Activated naive CD8-positive, alpha-beta T cell treated with anti-CD3 and anti-CD28 coated beads for 36 hours (primary cell): ENCODE results near the gene TGFBR1. TPM values are rescaled to one million over a fixed set of nuclear protein-coding genes. Genes with fewer than 3 reads are reported as not detected.

ENCODE experiments used
- DNase-seq: peaks from one replicate; pipeline ENCODE4 v3.0.0; 2021
- H3K27ac Mint-ChIP-seq: one replicate; pipeline ENCODE4 v1.8.0; 2022; ENCODE audit warnings: mild to moderate bottlenecking, moderate library complexity, mixed read lengths
- H3K27me3 Mint-ChIP-seq: one replicate; pipeline ENCODE4 v1.8.0; 2022; ENCODE audit warnings: mild to moderate bottlenecking, mixed read lengths
- H3K36me3 Mint-ChIP-seq: one replicate; pipeline ENCODE4 v1.8.0; 2021; ENCODE audit warnings: mild to moderate bottlenecking, mixed read lengths
- H3K4me1 Mint-ChIP-seq: one replicate; pipeline ENCODE4 v1.8.0; 2021; ENCODE audit warnings: mixed read lengths
- H3K4me3 Mint-ChIP-seq: one replicate; pipeline ENCODE4 v1.8.0; 2022; ENCODE audit warnings: mild to moderate bottlenecking, moderate library complexity, mixed read lengths
- H3K9me3 Mint-ChIP-seq: one replicate; pipeline ENCODE4 v1.8.0; 2022; ENCODE audit warnings: mixed read lengths
- total RNA-seq, 2 experiments: library from RNA; stranded (reverse); gene quantifications; one replicate each; pipeline ENCODE4 v1.2.3, GENCODE V29; 2021

Gene TGFBR1
- total RNA-seq, 2 experiments from 2014 or later: 30.4 to 32.1 TPM

DNA sequence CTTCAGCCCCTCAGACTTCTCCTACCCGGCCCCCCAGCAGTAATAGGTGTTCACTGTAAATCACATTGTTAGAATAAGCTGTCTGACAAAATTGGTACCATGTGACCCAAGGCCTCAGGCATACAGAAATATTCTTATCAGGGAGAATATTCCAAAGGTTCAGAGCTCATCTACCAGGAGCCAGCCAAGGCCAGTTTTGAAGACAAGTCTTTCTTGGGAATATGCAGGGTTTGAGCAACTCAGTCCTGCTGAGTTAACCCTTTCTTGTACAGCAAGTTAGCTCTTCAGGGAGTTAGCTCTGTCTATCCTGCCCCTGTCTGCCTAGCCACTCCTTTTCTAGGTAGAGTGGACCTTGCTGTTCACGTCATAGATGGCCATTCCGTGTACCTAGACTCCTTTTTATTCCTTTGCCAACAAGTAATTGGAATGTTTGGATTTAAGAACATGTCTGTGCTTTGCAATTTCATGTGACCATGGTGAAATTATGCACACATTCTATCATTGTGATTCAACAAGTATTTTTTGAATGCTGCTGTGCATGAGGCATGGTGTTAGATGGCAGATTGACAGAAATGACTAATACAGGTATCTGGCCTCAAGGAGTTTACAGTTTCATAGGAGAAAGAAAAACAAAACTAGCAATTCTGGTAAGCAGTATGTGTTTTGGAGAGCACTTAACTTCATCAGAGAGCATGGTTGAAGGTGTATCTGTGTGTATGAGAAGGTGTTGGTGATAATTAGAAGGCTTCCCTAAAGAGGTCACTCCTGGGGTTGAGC is 22.6 kb downstream of the TGFBR1 start:
- no peak for DNase-seq
- Mint-ChIP-seq H3K4me3 (no peak overlapping the region), H3K4me1 (peaks cover 79% of the 10 kb centered on the region), H3K9me3 (peaks cover 16% of the 10 kb centered on the region), H3K36me3 (peaks cover 53% of the 10 kb centered on the region), H3K27ac (peak overlapping the region; percentile 68), H3K27me3 (no peaks in the 10 kb centered on the region)

DNA sequence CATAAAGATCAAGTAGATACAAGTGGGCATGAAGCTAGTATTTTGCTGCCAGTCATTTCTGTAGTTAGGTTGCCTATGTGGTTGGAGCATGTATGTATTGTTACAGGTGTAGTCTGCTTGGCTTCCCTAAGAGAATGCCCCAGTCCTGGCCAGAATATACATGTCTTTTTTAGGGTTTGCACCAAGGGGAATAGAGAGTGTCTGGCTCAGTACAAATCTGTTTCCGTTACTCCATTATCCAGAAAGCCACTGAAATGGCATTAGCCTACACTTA is 23.2 kb downstream of the TGFBR1 start:
- Mint-ChIP-seq H3K9me3 (peaks cover 16% of the 10 kb centered on the region), H3K4me1 (peaks cover 75% of the 10 kb centered on the region), H3K4me3 (no peak overlapping the region), H3K27ac (peak overlapping the region; percentile 68), H3K27me3 (no peaks in the 10 kb centered on the region), H3K36me3 (peaks cover 53% of the 10 kb centered on the region)
- DNase-seq: no peak

DNA sequence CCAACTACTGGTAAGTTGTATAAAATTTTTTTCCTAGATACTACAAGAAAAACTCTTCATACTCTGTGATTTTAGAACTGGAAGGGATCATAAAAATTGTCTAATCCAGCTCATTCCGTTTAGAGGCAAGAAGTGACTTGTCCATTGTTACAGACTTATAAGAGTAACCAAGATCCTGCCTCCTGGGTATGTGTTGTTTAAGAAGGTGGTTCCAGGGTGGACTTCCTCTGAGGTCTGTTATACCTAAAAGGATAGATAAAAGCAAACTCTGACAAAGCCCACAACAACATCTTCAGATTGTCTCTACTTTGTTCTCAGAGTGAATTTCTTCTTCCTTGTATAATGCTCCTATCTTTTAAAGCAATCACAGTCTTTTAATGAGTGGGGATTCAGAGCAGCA is 24.2 kb downstream of the TGFBR1 start:
- Mint-ChIP-seq H3K36me3 (peaks cover 56% of the 10 kb centered on the region), H3K9me3 (peaks cover 16% of the 10 kb centered on the region)
- no peak for DNase-seq

DNA sequence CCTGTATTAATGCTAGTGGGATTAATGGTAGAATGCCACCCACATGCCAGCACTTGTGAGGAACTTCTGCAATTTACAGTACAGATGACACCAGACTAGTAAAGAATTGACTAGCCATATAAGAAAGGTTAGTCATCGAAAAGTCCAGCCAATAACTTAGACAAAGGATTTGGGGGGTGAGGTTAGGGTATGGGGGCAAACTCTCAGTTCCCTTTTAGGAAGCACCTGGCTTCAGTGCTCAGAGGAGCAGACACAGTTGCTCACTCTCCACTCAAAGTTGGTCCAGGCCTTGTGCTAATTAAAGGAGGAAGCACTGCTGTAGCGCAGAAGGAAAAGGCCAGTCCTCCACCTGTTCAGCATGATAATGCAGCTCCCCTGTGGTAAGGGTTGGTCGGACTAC is 25.2 kb downstream of the TGFBR1 start:
- peak; percentile 20 for DNase-seq
- peak overlapping the region; percentile 74 for H3K27ac Mint-ChIP-seq
- peaks cover 71% of the 10 kb centered on the region for H3K4me1 Mint-ChIP-seq
- peaks cover 54% of the 10 kb centered on the region for H3K36me3 Mint-ChIP-seq
- H3K4me3 Mint-ChIP-seq: no peak overlapping the region
- H3K9me3 Mint-ChIP-seq: peaks cover 16% of the 10 kb centered on the region
- no peaks in the 10 kb centered on the region for H3K27me3 Mint-ChIP-seq

More for the DNA sequence above, 24.2 kb downstream of the TGFBR1 start:
- Mint-ChIP-seq H3K4me3 (no peak overlapping the region), H3K27me3 (no peaks in the 10 kb centered on the region), H3K27ac (peak overlapping the region; percentile 71), H3K4me1 (peaks cover 73% of the 10 kb centered on the region)

DNA sequence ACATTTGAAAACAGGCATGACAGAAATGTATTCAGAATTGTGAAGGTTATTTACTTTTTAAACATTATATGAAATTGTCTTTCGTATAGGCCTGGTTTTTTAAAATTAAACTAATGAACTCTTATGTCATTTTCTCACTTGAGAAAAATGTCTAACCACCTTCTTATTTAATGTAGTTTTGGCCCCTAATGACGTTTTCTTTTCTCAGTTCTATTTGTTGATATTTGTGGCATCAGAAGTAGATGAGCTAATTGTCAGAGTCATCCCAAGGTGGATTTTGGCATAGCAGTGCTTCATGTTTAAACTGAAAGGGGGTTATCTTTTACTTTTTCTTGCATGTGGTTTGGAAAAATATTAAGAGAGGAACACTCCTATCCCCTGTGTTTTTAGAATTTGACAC is 28.2 kb downstream of the TGFBR1 start:
- Mint-ChIP-seq H3K36me3 (peaks cover 41% of the 10 kb centered on the region), H3K27ac (no peak overlapping the region)

DNA sequence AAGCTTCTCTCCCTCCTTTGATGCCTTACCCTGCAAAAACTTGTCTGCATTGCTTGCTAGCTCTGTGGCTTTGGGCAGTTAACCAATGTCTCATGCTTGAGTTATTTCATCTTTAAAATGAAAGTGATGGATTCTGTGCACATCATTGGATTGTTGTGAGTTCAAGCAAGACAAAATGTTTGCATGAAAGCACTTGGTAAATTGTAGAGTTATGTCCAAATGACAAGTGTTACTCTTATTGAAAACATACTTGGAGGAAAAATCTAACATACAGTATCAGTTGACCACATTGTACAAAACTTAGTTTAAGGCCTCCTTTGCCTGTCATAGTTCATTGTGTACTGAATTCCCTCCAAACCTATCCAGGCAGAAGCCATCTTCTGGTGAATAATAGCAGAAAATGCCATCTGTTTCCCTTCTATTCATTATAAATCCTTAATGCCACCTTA is 30.0 kb downstream of the TGFBR1 start:
- H3K9me3 Mint-ChIP-seq: no peaks in the 10 kb centered on the region
- no peaks in the 10 kb centered on the region for H3K27me3 Mint-ChIP-seq
- H3K36me3 Mint-ChIP-seq: peaks cover 41% of the 10 kb centered on the region
- DNase-seq: no peak
- H3K4me3 Mint-ChIP-seq: no peak overlapping the region
- peaks cover 67% of the 10 kb centered on the region for H3K4me1 Mint-ChIP-seq
- peak overlapping the region; percentile 77 for H3K27ac Mint-ChIP-seq

More for the DNA sequence above, 28.2 kb downstream of the TGFBR1 start:
- Mint-ChIP-seq H3K9me3 (no peaks in the 10 kb centered on the region), H3K4me3 (no peak overlapping the region), H3K4me1 (peaks cover 71% of the 10 kb centered on the region), H3K27me3 (no peaks in the 10 kb centered on the region)
- no peak for DNase-seq

DNA sequence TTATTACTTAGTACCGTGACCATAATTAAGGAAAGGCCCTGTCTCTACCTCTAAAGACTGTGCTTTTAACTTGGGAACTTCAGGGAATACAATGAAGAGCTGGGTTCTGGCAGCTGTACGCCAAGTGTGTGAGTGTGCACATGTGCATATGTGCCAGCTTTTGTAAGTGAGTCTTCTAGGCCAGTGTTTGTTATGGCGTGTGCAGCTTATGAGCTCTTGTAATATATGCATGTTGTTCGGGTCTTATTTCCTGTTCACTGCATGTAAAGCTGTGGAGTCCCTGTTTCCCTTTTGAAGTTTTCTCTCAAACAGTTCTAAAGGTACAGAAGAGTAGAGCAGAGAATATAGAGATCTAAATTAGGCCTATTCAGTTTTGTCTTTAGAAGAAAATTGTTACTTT is 30.5 kb downstream of the TGFBR1 start:
- Mint-ChIP-seq H3K27me3 (no peaks in the 10 kb centered on the region), H3K4me1 (peaks cover 63% of the 10 kb centered on the region), H3K4me3 (peak overlapping the region; percentile 22), H3K36me3 (peaks cover 40% of the 10 kb centered on the region), H3K27ac (peak overlapping the region; percentile 77), H3K9me3 (no peaks in the 10 kb centered on the region)
- no peak for DNase-seq

DNA sequence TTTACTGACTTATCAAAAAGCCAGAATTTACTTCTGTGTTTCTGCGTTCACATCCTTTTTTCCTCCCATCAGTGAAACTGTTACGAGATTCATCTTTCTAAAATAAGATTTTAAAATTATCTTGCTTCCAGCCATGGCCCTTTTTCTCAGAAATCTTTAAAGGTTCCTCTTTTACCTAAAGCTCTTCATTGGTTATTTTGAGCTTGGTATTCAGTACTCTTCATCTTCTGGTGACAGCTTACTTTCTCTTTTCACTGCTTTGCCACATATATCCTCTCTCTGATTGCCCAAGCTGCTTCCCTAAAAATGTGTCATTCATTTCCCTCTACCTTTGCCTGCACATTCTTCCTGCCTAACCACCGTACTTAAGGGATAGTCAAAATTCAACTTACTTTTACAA is 32.3 kb downstream of the TGFBR1 start:
- peaks cover 31% of the 10 kb centered on the region for H3K36me3 Mint-ChIP-seq

DNA sequence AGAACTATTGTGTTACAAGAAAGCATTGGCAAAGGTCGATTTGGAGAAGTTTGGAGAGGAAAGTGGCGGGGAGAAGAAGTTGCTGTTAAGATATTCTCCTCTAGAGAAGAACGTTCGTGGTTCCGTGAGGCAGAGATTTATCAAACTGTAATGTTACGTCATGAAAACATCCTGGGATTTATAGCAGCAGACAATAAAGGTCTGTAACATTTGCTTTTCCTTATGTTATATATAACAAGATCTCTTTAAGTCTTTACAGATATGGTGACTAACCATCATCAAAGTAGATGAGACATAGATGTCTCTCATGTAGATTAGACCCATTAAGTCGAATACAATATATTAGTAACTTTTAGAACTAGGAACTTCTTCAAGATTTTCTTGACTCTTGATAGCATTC is 33.0 kb downstream of the TGFBR1 start:
- Mint-ChIP-seq H3K27me3 (no peaks in the 10 kb centered on the region), H3K9me3 (no peaks in the 10 kb centered on the region), H3K4me3 (no peak overlapping the region), H3K36me3 (peaks cover 28% of the 10 kb centered on the region), H3K27ac (no peak overlapping the region), H3K4me1 (peaks cover 54% of the 10 kb centered on the region)
- DNase-seq: no peak

More for the DNA sequence above, 32.3 kb downstream of the TGFBR1 start:
- Mint-ChIP-seq H3K4me1 (peaks cover 56% of the 10 kb centered on the region), H3K9me3 (no peaks in the 10 kb centered on the region), H3K27me3 (no peaks in the 10 kb centered on the region), H3K27ac (peak overlapping the region; percentile 17), H3K4me3 (peak overlapping the region; percentile 23)
- DNase-seq: no peak

DNA sequence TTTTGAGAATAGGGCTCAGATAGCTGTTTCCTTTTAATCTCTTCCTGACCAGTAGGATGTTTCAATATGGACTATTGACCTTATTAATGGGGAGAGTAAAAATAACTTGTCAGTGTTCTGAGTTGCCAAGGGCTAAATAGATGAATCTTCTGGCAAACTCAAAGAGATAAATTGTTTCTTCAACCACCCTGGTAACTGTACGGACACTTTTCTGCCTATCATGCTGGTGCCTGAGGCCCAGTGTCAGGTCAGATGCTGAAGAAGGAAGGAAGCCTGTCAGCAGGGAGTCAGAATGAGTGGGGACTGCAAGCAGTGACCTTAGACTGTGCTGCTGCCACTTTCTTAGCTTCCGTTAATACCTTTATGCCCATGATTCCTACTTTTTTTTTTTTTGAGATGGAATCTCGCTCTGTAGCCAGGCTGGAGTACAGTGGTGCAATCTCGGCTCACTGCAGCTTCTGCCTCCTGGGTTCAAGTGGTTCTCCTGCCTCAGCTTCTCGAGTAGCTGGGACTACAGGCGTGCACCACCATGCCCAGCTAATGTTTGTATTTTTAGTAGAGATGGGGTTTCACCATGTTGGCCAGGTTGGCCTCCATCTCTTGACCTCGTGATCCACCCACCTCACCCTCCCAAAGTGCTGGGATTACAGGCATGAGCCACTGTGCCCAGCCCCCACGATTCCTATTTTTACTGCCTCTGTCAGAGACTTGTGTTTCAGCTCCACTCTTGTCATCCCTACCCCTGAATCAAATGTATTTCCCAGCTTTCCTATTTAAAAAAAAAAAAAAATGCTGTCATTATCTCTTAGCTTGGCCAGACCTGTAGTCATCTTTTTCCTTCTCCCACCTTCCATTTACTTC is 33.7 kb downstream of the TGFBR1 start:
- Mint-ChIP-seq H3K4me3 (no peak overlapping the region), H3K27ac (no peak overlapping the region), H3K9me3 (no peaks in the 10 kb centered on the region)

DNA sequence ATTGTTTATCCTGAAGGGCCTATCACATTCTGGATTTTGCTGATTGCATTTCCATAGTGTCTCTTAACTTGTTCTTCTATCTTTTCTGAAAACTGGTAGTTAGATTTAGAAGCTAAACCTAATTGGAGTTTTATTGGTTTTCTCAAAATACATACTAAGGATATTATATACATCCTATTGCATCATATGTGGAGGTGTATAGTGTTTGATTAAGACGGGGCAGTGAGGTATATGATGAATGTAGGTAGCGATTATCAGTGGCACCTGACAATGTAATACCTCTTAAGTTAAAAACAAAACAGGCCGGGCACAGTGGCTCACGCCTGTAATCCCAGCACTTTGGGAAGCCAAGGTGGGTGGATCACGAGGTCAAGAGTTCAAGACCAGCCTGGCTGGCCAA is 35.0 kb downstream of the TGFBR1 start:
- Mint-ChIP-seq H3K4me1 (peaks cover 45% of the 10 kb centered on the region), H3K27me3 (no peaks in the 10 kb centered on the region), H3K4me3 (no peak overlapping the region), H3K9me3 (no peaks in the 10 kb centered on the region), H3K27ac (no peak overlapping the region), H3K36me3 (peaks cover 29% of the 10 kb centered on the region)
- DNase-seq: no peak

More for the DNA sequence above, 33.7 kb downstream of the TGFBR1 start:
- no peak for DNase-seq
- Mint-ChIP-seq H3K27me3 (no peaks in the 10 kb centered on the region), H3K36me3 (peaks cover 24% of the 10 kb centered on the region), H3K4me1 (peaks cover 49% of the 10 kb centered on the region)

DNA sequence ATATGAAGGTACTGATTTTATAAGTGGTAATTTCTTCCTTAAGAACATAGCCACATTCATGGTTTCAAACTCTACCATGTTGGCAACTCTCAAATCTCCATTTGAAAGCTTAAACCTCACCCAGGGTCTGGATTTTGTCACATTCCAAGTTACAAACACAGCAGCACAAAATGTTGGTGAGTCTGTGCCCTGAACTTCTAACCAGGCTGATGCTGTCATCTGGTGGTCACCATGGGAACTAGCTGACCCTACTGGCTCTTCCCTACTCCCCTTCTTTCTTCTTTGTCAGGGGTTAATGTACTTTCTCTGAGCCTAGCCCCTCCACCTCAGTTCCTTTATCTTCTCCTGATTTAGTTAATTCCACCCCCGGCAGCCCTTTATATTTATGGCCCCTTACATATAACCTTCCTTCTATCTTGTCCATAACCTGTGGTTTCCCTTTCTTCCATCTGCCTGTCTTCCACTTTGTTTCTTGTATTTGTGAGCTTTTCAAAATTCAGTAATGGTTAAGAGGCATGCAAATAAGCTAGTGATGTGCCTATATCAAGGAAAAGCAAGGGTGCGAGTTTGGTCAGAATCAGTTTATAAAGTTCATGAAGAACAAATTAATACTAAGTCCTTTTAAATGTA is 35.9 kb downstream of the TGFBR1 start:
- peaks cover 37% of the 10 kb centered on the region for H3K36me3 Mint-ChIP-seq
- no peaks in the 10 kb centered on the region for H3K27me3 Mint-ChIP-seq
- H3K4me1 Mint-ChIP-seq: peaks cover 35% of the 10 kb centered on the region
- DNase-seq: peak; percentile 33
- H3K27ac Mint-ChIP-seq: no peak overlapping the region
- H3K9me3 Mint-ChIP-seq: no peaks in the 10 kb centered on the region
- H3K4me3 Mint-ChIP-seq: no peak overlapping the region

DNA sequence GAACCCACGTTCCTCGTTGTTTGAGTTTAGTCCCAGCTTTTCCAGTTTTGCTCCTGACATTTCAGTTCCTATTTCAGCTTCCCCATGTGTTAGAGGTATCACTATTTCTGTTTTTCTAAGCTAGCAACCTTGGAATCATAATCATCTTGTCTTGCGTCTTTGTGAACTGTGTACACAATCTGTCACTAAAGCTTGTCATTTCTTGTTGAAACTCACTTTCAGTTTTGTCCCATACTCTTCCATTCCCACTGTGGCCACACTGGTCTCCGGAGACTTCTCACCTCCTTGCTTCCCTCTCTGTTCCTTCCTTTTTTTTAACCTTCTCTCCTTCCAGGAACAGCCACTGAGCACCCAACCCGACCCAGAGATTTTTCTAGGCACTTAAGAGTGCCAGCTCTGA is 36.9 kb downstream of the TGFBR1 start:
- no peak overlapping the region for H3K27ac Mint-ChIP-seq

DNA sequence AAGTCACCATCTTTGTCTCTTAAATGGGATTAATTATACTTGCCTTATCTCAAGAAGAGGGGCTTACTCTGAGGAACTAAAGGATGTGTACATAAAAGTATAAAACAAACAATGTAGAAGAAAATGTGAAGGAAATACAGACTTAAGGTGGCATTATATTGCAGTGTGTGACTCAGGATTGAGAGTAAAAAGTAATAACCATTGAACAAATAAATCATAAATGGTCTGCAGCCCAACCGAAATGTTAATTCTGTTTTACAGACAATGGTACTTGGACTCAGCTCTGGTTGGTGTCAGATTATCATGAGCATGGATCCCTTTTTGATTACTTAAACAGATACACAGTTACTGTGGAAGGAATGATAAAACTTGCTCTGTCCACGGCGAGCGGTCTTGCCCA is 37.4 kb downstream of the TGFBR1 start:
- H3K27me3 Mint-ChIP-seq: no peaks in the 10 kb centered on the region
- no peak for DNase-seq
- H3K36me3 Mint-ChIP-seq: peaks cover 44% of the 10 kb centered on the region
- peaks cover 25% of the 10 kb centered on the region for H3K4me1 Mint-ChIP-seq
- H3K27ac Mint-ChIP-seq: no peak overlapping the region
- H3K9me3 Mint-ChIP-seq: no peaks in the 10 kb centered on the region
- H3K4me3 Mint-ChIP-seq: no peak overlapping the region

More for the DNA sequence above, 36.9 kb downstream of the TGFBR1 start:
- Mint-ChIP-seq H3K27me3 (no peaks in the 10 kb centered on the region), H3K4me1 (peaks cover 28% of the 10 kb centered on the region), H3K36me3 (peaks cover 43% of the 10 kb centered on the region), H3K4me3 (no peak overlapping the region), H3K9me3 (no peaks in the 10 kb centered on the region)
- DNase-seq: no peak

DNA sequence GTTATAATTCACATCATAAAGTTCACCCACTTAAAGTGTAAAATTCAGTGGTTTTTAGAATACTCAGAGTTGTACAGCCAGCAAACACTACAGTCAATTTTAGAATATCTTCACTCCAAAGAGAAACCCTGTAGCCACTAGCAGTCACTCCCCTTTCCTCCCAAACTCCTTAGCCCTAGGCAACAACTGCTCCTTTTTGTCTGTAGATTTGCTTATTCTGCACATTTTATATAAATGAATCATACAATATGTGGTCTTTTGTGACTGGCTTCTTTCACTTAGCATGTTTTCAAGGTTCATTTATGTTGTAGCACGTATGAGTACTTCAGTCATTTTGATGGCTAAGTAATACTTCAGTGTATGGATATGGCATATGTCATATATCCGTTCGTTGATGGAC is 38.7 kb downstream of the TGFBR1 start:
- no peaks in the 10 kb centered on the region for H3K9me3 Mint-ChIP-seq
- H3K4me3 Mint-ChIP-seq: no peak overlapping the region
- no peaks in the 10 kb centered on the region for H3K27me3 Mint-ChIP-seq
- H3K27ac Mint-ChIP-seq: no peak overlapping the region
- peaks cover 20% of the 10 kb centered on the region for H3K4me1 Mint-ChIP-seq
- H3K36me3 Mint-ChIP-seq: peaks cover 45% of the 10 kb centered on the region
- DNase-seq: no peak
